HG02970 (cell line): ENCODE data around the gene SLX4IP.

Experiments used
- ATAC-seq: cut with Tn5 transposase; IDR thresholded peaks from one replicate; pipeline ENCODE4 v1.9.1; 2021; ENCODE audit warnings: mild to moderate bottlenecking, moderate library complexity, moderate number of reproducible peaks; ENCODE audit not compliant: unreplicated experiment, low FRiP score

SLX4IP gene

DNA sequence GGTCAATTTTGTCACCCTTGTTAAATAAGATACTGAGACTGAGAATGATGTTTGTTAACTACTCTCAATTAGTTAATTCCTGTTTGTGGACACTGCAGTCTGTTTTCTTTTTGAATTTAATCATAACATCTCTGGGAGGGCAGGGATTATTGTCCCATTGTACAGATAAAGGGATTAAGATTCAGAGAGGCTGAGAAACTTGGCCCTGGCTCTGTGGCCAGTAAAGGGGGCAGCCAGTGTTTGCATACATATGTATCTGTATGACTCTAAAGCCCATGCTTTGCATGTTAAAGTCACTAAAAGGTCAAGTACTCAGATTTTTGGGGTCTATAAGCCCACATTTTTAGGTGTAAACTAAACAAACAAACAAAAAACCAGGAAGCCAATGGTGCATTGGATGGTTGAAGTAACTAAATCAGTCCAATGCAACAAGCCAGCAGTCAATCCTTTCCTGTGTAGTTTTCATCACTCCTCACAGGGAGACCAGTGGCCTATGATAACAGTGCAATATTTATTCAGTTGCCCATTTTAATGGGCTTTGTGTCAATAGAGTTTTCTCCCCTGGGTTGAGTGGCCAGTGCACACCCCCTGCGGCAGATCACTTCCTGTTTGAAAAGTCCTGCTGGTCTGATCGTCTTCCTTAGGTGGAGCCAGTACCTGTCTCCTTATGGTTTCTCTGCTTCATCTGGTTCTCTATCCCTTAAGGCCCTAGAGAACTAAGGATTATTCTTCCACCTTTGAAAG, 106.7 kb downstream of the SLX4IP start:
- no peak for ATAC-seq

DNA sequence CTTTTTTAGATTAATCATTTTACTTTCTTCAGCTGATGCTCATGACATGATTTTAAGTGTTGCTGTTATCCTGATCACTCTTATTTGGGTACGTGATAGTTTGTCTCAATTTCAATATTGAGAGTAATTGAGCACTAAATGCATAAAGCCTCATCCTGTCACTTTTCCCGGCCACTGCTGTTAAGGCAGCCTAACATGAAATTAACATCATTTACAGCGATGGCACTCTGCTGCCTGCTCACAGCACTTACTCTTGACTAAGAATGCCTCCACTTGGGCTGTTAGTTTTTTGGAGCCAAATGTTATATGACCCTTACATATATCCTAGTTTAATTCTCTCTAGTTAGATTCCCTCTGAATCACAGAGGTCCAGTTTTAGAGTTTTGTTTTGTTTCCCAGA, 107.3 kb downstream of the SLX4IP start:
- no peak for ATAC-seq

DNA sequence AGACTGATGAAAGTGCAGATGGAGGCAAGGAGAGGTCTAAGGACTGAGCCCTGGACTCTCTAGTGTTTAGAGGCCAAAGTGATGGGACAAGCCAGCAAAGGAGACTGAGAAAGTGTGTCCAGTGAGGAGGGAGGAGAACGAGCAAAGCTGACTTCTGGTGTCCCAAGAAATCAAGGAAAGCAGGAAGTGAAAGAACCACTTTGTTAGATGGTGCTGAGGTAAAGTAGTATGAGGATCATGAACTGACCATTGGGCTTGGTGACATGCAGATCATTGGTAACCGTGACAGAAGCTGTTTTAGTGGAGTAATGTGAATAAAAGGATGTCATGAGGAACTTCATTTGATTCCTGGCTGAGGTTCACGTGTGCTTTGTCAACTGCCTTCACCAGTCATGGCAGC, 108.4 kb downstream of the SLX4IP start:
- ATAC-seq: no peak

DNA sequence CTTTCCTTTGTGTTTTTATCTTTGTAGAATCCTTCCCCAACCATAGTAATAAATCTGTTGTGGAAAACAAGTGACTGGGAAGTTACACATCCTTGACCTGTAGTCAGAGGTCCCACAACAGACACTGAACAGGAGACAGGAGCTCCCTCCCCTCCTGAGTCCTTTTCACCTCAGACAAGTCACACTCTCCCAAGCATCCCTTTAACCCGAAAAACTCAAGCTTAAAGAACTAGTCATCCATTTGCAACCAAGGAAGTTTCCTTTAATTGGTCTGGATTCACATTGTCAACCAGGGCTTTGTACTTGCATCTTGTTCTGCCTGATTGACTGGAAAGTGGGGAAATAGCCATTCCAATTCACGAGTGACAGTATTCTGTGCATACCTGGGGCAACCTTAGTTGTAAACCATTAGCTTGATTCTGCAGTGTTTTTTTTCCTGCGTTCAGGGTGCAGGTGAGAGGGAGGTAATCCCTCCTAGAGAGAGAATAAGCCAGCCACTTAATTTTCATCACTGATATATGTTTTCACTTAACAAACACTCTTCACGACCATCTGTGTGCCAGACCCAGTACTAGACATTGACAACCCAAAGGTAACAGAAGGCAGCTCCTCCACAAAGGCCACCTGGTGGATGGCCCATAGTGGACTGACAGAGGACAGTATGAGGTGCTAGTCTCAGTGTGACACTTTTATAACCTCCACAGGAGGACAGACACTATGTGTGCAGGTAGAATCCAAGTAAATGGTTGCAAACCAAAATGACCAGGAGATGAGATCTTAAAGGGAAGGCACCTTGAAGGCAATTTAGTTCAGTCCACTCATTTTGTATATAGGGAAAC, 112.4 kb downstream of the SLX4IP start:
- no peak for ATAC-seq

DNA sequence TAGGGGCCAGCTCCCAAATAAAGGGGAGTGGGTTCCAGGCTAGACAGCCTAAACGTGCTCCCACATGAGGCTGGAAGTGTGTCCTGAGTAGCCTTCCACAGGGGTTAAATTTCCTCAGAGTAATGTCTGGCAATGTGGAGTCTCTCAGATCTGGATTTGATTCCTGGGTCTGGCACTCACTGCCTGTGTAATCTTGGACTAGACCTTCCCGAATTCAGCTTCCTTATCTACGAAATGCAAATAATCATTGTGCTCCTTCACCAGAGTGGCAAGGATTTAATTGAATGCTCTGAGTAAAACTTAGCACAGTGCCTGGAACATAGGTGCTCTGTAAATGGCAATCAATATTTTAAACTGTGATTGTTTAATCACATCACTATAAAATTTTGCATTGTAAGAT, 114.4 kb downstream of the SLX4IP start:
- no peak for ATAC-seq

DNA sequence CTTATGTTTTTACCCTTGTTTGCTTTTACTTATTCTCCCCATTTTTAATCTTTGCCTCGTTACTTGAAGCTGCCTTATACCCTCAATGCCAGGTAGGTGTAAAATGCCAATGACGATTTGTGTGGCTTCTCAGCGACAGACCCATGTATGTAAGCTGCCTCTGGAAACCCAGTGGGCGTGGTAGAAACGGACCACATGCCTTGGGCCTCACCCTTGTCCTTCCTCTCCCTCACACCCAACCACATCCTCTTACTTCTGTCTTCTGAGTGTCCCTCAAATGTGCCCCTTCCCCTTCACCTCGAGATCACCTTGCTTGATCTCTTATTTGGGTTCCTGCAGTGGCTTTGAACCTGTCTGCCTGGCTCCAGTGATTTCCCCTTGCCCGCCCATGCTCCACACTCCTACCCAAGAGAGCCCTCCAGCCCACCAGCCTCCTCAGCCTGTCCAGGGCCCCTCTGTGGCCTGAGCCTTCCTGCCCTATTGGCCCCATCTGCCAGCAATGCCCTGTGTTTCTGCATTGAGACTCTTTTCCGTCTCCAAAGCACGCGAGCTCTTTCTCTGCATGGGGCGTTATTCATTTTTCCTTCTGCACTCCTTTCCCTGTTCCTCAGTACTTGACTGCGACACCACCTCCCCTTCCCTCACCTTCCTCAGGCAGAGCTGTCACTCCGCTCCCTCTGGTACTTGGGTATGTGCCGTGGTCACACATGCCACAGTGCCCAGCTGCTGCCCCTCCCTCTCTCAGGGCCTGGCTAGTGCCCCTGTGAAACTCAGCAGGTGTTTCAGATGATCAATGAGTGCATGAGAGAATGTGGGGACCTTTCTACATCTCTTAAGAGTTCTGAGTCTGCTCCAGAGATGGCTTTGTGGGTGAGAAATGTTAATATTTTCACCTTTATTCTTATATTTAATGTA, 115.4 kb downstream of the SLX4IP start:
- ATAC-seq: no peak

DNA sequence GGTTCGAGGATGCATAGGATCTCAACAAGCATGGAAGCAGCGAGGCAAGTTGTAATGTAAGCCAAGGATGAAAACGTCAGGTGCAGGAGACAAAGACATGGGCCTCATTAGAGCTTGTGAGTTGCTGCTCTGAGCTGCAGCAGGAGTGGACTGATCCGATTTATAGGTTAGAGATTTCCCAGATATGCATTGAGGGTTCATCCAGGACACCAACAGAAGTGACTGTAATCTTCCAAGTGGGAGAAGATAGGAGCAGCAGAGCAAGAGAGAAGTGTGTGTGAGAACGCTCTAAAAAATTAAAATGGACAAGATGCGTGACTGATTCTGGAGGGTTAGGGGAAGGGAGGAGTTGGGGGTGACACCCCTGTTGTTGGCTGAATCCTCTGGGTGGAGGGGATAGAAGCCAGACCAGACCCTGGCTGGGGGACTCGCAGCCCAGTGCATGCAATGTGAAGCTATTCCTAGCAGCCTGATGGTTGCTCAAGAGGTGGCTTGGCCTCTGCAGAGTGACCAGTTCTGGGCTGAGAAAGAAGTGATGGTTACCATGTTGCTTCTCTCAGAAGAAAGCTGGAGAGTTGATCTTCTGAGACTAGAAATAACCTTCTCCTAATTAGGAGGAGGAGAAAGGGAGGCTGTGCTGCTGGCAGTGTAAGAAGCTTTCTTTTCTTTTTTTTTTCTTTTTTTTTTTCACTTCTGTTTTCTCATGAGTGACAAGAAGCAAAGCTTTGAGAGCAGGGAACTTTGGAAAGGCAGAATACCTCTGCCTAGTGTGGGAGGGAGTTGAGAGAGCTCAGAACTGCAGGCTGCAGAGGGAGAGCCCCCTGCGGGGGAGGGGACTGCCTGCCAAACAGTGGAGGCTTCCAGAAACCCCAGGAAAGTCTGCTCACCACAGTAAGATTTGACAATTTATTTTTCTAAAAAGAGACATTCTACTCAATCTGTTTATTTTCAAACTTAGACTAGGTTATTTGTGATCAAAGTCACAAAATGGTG, 116.9 kb downstream of the SLX4IP start:
- ATAC-seq: no peak

DNA sequence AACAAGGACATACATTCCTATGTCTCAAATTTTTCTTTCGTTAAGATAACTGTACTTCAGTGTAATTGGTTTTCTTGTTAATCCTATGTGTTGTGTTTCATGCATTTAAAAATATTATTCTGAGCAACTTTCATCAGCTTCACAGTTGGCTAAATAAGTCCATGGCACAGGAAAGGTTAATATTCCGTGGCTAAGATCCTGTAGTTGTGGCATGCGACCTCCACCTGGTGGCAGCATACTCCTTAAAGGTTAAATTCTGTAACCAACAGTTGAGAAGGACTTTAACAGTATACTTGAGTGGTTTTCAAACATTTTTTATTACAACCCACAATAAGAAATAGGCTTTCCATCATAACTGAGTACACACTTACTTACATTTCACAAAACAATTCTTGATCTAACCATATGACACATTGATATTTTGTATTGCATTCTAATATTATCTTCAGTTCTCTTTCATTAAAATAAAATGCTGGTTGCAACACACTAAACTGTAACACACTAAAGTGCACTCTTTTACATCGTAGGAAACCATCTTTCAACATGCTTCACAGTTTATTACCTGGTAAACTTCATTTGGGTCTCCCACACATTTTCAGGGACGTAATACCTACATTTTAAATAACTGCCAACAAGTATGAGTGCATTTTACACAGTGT, 118.3 kb downstream of the SLX4IP start:
- ATAC-seq: no peak

DNA sequence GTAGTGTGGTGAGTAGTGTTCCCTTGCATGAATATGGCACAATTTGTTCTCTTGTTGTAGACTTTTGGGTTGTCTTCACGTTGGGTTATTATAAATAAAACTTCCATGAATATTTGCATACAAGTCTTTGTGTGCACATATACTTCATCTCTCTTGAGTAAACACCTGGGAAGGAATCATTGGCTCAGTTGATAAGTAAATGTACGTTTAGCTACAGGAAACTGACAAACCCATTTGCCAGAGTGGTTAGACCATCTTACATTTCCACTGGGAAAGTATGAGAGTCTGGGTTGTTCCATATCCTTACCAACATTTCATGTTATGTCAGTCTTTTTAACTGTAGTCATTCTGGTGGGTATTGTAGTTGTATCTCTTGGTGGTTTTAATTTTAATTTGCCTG, 119.2 kb downstream of the SLX4IP start:
- ATAC-seq: no peak

DNA sequence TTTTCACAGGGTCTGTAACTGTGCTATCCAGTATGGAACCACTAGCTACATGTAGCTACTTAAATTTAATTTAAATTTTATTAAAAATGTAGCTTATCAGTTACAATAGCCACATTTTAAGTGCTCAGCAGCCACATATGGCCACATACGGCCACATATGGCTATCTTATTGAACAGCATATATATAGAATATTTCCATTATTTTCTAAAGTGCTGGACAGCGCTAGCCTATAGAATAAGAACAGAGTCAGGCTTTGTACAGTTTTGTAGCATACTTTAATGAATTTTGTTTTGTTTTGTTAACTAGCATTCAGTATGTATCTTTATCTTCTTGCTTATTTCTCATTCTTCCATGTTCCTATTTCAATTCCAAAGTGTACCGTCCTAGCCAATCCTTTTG, 120.3 kb downstream of the SLX4IP start:
- ATAC-seq: no peak

DNA sequence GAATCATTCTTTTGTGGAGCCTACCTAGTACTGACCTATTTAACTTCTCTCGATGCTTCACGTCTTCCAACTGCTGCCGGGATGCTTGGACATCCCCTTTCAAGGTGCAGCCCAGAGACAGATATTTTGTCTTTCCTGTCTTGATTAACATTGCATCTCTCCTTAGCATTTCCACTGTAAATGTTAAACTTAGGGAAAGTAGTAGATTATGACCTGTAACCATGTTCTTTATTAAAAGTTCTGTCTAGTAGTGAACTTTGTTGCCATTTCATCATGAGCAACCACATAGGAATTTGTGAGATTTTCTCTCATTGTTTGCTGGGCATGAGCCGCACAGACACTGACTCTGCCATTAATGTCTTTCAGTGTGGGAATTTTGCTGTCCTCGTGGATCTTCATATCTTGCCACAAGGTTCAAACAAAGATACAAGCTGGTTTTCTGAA, 120.8 kb downstream of the SLX4IP start:
- ATAC-seq: no peak

DNA sequence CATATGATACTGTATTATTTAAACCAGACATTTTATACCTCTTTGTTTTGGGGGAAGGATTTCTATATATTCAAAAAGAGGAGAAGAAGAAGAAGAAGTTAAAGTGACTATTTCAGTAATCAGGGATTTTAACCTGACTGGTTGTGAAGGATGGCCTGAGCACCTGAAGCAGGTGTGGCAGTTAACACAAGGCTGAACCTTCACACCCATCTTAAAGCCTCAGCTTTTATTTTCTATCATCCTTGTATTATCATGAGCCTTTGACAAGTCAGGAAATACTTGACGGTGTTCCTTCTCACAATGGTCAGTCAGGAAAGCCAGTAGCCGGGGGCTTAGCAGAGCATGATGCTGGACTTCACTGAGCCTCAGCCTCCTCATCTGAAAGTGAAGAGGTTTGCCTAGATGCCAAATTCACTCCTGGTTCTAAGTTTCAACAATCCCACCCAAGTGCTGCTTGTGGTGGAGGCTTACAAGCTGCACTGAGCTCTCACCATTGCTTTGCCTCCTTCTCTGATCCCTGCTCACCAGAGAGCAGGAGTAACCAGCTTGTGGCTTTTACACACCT, 121.5 kb downstream of the SLX4IP start:
- ATAC-seq: no peak

DNA sequence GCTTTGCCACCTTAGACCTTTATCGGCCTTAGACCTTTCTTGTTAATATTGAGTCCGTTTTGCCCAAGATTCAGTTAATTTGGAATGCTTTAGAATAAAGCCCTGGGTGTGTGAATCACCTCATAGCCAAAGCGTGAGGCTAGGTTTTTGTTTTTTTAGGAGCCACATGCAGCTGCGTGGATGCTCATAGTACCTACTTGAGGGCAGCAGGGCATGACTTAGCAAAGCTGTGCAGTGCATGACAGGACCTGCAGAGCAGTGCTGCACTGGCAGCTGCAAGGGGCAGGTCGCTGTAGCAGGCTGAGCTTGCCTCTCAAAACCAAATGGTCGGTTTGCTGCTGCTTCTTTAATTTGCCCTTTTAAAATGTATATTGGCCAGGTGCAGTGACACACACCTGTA, 122.6 kb downstream of the SLX4IP start:
- ATAC-seq: no peak

DNA sequence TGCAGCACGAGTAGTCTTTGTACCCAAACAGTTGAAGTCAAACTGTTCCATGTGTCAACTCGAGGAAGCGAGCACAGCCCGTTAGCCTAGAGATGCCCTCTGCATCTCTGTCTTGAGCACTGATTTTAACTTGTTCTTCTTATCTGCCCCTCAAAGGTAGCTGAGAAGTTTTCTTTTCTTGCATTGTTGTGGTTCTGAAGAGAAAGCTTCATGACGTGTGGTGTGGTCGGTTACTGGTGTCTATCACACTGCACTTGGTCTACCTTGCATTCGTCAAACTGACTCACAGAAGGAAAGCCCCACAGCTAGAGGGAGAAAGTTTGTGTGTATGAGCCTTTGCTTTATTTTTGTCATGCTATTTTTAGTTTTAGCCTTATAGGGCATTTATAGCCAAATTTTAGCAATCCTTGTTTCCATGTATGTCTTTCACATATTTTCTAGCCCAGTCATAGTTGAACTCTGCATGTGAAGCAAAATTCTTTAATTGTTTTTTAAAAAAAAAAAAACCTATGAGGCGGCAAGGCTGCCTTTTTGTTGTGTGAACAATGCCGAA, 123.6 kb downstream of the SLX4IP start:
- no peak for ATAC-seq

DNA sequence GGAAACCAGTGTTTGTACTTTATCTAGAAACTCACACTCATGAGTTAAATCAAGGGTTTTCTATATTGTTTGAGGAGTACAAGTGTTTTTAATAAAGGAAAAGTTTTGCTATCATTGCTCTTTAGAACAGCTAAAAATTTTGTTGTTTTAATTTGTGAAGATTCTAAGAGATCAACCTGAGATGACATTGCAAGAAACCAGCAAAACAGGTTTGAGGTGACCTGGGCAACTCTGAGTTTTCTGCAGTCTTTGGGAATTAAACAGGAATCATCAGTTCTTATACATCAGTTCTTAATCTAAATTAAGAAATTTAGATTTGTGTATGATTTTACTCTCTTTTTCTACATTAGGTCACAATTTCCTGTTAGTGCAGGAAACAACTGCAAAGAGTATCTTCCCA, 124.2 kb downstream of the SLX4IP start:
- no peak for ATAC-seq

DNA sequence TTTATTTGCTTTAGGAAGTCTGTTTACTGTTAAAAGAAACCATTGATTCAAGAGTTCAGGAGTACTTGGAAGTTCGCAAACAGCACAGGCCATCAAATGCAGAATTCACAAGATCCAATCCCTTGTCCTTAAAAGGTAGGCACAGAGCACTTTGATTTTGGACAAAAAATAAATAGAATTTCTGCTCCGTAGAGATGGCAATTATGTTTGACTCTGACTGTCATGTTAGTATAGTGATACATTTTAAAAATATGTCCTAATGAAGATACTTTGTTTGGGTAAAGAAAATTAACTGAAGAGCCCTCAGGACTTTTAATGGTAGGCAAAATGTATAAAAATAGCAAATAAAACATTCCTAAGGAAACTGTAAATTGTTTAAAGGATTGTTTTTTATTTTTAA, 125.6 kb downstream of the SLX4IP start:
- ATAC-seq: no peak

DNA sequence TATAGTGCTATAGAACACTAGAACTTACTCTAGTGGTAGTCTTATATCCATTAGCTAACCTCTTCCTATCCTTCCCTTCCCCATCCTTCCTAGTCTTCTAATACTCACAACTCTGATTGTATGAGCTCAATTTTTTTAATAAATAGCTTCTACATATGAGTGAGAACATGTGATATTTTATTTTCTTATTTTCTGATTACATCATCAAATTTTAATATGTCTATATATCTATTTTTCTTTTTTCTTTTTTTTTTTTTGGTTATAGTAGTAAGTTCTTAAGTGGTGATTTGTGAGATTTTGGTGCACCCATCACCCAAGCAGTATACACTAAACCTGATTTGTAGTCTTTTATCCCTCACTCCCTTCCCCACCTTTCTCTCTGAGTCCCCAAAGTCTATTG, 126.2 kb downstream of the SLX4IP start:
- no peak for ATAC-seq

DNA sequence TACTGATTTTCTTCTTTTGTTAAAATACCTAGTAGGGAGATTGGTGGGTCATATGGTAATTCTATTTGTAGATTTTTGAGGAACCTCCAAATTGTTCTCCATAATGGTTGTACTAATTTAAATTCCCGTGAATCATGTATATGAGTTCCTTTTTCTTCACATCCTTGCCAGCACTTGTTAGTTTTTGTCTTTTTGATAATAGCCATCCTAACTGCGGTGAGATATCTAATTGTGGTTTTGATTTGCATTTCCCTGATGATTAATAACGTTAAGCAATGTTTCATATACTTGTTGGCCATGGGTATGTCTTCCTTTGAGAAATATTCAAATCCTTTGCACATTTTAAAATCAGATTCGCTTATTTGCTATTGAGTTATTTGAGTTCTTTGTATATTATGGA, 127.8 kb downstream of the SLX4IP start:
- ATAC-seq: no peak
